ENCODE results near the gene MC2R. TPM values are rescaled to one million over a fixed set of nuclear protein-coding genes. Genes with fewer than 3 reads are reported as not detected.

The MC2R gene
- total RNA-seq, 1 experiment from 2014 or later, result not detected

GRCh38 chr18:13916559-13916958, 1.2 kb upstream of the MC2R start:
- Mint-ChIP-seq H3K36me3 (ENCODE audit: insufficient read depth in 1 of 3, low read depth in 3 of 3) (no peaks in the 10 kb centered on the region; a peak in 1 of 7 replicates), H3K4me1 (0 out of 4 replicates have a peak, but pooled peaks cover 0 to 3% of the 10 kb centered on the region in 2 experiments), H3K27ac (no peak overlapping the region), H3K9me3 (no peaks in the 10 kb centered on the region), H3K27me3 (ENCODE audit: low read depth) (no peaks in the 10 kb centered on the region; the same call in 1 of the 2 replicates), H3K4me3 (no peak overlapping the region)
- Histone ChIP-seq H3K14ac (ENCODE audit: insufficient read depth, low read length) (no peak overlapping the region), H3K27me3 (ENCODE audit: insufficient read depth, low read length) (no peaks in the 10 kb centered on the region), H3K56ac (ENCODE audit: insufficient read length, low read depth, low read length) (no peak overlapping the region), H2BK5ac (ENCODE audit: insufficient read length, low read length) (no peak overlapping the region), H2BK20ac (ENCODE audit: low read depth, low read length, poor library complexity, severe bottlenecking) (no peak overlapping the region), H3K9me3 (ENCODE audit: control insufficient read depth, low read depth, low read length) (no peaks in the 10 kb centered on the region), H2BK15ac (ENCODE audit: low read depth, low read length) (no peak overlapping the region), H4K20me1 (ENCODE audit: control insufficient read depth, insufficient read depth, insufficient read length) (no peaks in the 10 kb centered on the region), H2BK12ac (ENCODE audit: insufficient read length, low read depth, low read length) (no peak overlapping the region), H3K79me1 (ENCODE audit: insufficient read depth, low read depth, low read length, poor library complexity, severe bottlenecking) (no peaks in the 10 kb centered on the region), H4K8ac (replicated peaks; ENCODE audit: insufficient read length, low read depth, low read length) (no peak overlapping the region), H3K4me1 (ENCODE audit: insufficient read depth, low read length) (no peaks in the 10 kb centered on the region), H3K4ac (ENCODE audit: low read depth, low read length) (no peak overlapping the region), H4K91ac (ENCODE audit: insufficient read length, low read depth, low read length) (no peak overlapping the region), H3K23me2 (ENCODE audit: insufficient read length, low read depth, low read length, poor library complexity, severe bottlenecking) (no peaks in the 10 kb centered on the region), H2BK120ac (ENCODE audit: low read depth, low read length, poor library complexity, severe bottlenecking) (no peak overlapping the region), H4K5ac (ENCODE audit: insufficient read length, low read depth, low read length) (no peak overlapping the region), H3K18ac (ENCODE audit: insufficient read length, low read depth, low read length) (no peak overlapping the region), H3K27ac (ENCODE audit: insufficient read length, low read depth, low read length) (no peak overlapping the region), H3K9ac (ENCODE audit: extremely low read depth, insufficient read length, low read length) (no peak overlapping the region), H3K23ac (ENCODE audit: insufficient read length, low read depth, low read length) (no peak overlapping the region), H2AK5ac (ENCODE audit: insufficient read length, low read length) (no peak overlapping the region), H3K4me2 (ENCODE audit: insufficient read depth, insufficient read length, low read length) (no peak overlapping the region), H2AFZ (ENCODE audit: low read length) (no peak overlapping the region), H3K79me2 (ENCODE audit: insufficient read depth, low read length) (no peaks in the 10 kb centered on the region), H3T11ph (ENCODE audit: low read length) (no peak overlapping the region)
- DNase-seq, result no peak
- no CpG with 5 or more reads among the region's 6 CpGs for WGBS (ENCODE audit: extremely low coverage, insufficient read length, low lambda C conversion rate)
- TF ChIP-seq, protein P1, sequence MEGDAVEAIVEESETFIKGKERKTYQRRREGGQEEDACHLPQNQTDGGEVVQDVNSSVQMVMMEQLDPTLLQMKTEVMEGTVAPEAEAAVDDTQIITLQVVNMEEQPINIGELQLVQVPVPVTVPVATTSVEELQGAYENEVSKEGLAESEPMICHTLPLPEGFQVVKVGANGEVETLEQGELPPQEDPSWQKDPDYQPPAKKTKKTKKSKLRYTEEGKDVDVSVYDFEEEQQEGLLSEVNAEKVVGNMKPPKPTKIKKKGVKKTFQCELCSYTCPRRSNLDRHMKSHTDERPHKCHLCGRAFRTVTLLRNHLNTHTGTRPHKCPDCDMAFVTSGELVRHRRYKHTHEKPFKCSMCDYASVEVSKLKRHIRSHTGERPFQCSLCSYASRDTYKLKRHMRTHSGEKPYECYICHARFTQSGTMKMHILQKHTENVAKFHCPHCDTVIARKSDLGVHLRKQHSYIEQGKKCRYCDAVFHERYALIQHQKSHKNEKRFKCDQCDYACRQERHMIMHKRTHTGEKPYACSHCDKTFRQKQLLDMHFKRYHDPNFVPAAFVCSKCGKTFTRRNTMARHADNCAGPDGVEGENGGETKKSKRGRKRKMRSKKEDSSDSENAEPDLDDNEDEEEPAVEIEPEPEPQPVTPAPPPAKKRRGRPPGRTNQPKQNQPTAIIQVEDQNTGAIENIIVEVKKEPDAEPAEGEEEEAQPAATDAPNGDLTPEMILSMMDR (conservative IDR thresholded peaks at IDR 0.05), result no peak
